ENCODE measurements around the gene TXNIP. TPM values are rescaled to one million over a fixed set of nuclear protein-coding genes. Genes with fewer than 3 reads are reported as not detected.

Gene TXNIP
- total RNA-seq, 1 experiment from 2014 or later: 23.2 TPM

- WGBS (ENCODE audit: extremely low coverage, insufficient read length, low lambda C conversion rate): no CpG with 5 or more reads among the region's 10 CpGs
Observed at GRCh38 chr1:146036241-146036964, 40.0 kb upstream of the TXNIP start.

More at GRCh38 chr1:146036241-146036964, 40.0 kb upstream of the TXNIP start:
- Histone ChIP-seq H4K5ac (ENCODE audit: insufficient read length, low read depth, low read length) (no peak overlapping the region), H3K79me2 (ENCODE audit: insufficient read depth, low read length) (no peaks in the 10 kb centered on the region), H3K27ac (ENCODE audit: insufficient read length, low read depth, low read length) (no peak overlapping the region), H3K18ac (ENCODE audit: insufficient read length, low read depth, low read length) (no peak overlapping the region), H3K56ac (ENCODE audit: insufficient read length, low read depth, low read length) (no peak overlapping the region), H3K4me1 (ENCODE audit: insufficient read depth, low read length) (no peaks in the 10 kb centered on the region), H3K23me2 (ENCODE audit: insufficient read length, low read depth, low read length, poor library complexity, severe bottlenecking) (peaks cover 6% of the 10 kb centered on the region), H3K23ac (ENCODE audit: insufficient read length, low read depth, low read length) (no peak overlapping the region), H3K14ac (ENCODE audit: insufficient read depth, low read length) (no peak overlapping the region), H4K20me1 (ENCODE audit: control insufficient read depth, insufficient read depth, insufficient read length) (no peaks in the 10 kb centered on the region), H3K9me3 (ENCODE audit: control insufficient read depth, low read depth, low read length) (no peaks in the 10 kb centered on the region), H3T11ph (ENCODE audit: low read length) (no peak overlapping the region), H3K9ac (ENCODE audit: extremely low read depth, insufficient read length, low read length) (no peak overlapping the region), H4K8ac (replicated peaks; ENCODE audit: insufficient read length, low read depth, low read length) (no peak overlapping the region), H3K79me1 (ENCODE audit: insufficient read depth, low read depth, low read length, poor library complexity, severe bottlenecking) (no peaks in the 10 kb centered on the region), H2BK20ac (ENCODE audit: low read depth, low read length, poor library complexity, severe bottlenecking) (no peak overlapping the region), H2BK12ac (ENCODE audit: insufficient read length, low read depth, low read length) (no peak overlapping the region), H3K27me3 (ENCODE audit: insufficient read depth, low read length) (no peaks in the 10 kb centered on the region), H2BK5ac (ENCODE audit: insufficient read length, low read length) (no peak overlapping the region), H2AK5ac (ENCODE audit: insufficient read length, low read length) (no peak overlapping the region), H4K91ac (ENCODE audit: insufficient read length, low read depth, low read length) (no peak overlapping the region), H3K4me2 (ENCODE audit: insufficient read depth, insufficient read length, low read length) (peak overlapping the region; percentile 67), H2AFZ (ENCODE audit: low read length) (no peak overlapping the region), H3K4ac (ENCODE audit: low read depth, low read length) (no peak overlapping the region), H2BK15ac (ENCODE audit: low read depth, low read length) (no peak overlapping the region), H2BK120ac (ENCODE audit: low read depth, low read length, poor library complexity, severe bottlenecking) (no peak overlapping the region)
- peak overlapping the region in 1 of 3 experiments; percentile 70; a peak in 1 of 7 replicates for H3K27ac Mint-ChIP-seq
- peak overlapping the region; percentile 99 to 100 for H3K4me3 Mint-ChIP-seq
- peaks cover 15 to 17% of the 10 kb centered on the region in 2 experiments for H3K4me1 Mint-ChIP-seq
- peaks cover 3 to 8% of the 10 kb centered on the region in 2 experiments; a peak in 2 of 5 replicates for H3K9me3 Mint-ChIP-seq
- no peaks in the 10 kb centered on the region; a peak in 1 of 7 replicates for H3K36me3 Mint-ChIP-seq (ENCODE audit: insufficient read depth in 1 of 3, low read depth in 3 of 3)
- peaks cover 8% of the 10 kb centered on the region for H3K27me3 Mint-ChIP-seq (ENCODE audit: low read depth)
- no peak for TF ChIP-seq CTCF (conservative IDR thresholded peaks at IDR 0.05)
- DNase-seq: no peak

Data from H9 (cell line).